Retinal pigment epithelial cell (primary cell): Measurements from ENCODE around the gene BTAF1.
"Not testable (repeated sequence)": the region's sequence is repeated elsewhere in the genome, so short reads cannot be mapped to it uniquely, and the experiment has no call there.

Experiments used
- DNase-seq: peaks from one replicate; pipeline ENCODE4 v3.0.0-alpha.2; 2010; ENCODE audit warnings: low read depth
- H3K4me3 ChIP-seq: 2 replicates; pipeline ENCODE4 v1.5.1; 2011; ENCODE audit warnings: mild to moderate bottlenecking, low read length, control low read depth, moderate library complexity
- CTCF ChIP-seq: conservative IDR thresholded peaks from 2 replicates; pipeline ENCODE4 v1.5.1; 2011; ENCODE audit warnings: low read depth, low read length, control low read depth, inconsistent platforms

BTAF1 gene

GRCh38 chr10:91884536-91884935 lies 39.0 kb upstream of the BTAF1 start:
- no peak for TF ChIP-seq CTCF
- no peak overlapping the region for H3K4me3 ChIP-seq
- DNase-seq = no peak

- H3K4me3 ChIP-seq = no peak overlapping the region
- no peak for TF ChIP-seq CTCF
- no peak for DNase-seq
Observed at GRCh38 chr10:91885362-91886079, 38.0 kb upstream of the BTAF1 start.

GRCh38 chr10:91886954-91887271 lies 36.7 kb upstream of the BTAF1 start:
- H3K4me3 ChIP-seq = peak overlapping the region; percentile 55
- no peak for TF ChIP-seq CTCF
- no peak for DNase-seq

- no peak for TF ChIP-seq CTCF
- peak; percentile 48 for DNase-seq
- peak overlapping the region; percentile 55 for H3K4me3 ChIP-seq
Observed at GRCh38 chr10:91887272-91888076, 36.1 kb upstream of the BTAF1 start.

- H3K4me3 ChIP-seq = no peak overlapping the region
- no peak for TF ChIP-seq CTCF
- DNase-seq = no peak
Observed at GRCh38 chr10:91891125-91892001, 32.2 kb upstream of the BTAF1 start.

GRCh38 chr10:91893051-91893450 lies 30.5 kb upstream of the BTAF1 start:
- TF ChIP-seq CTCF = no peak
- no peak for DNase-seq
- no peak overlapping the region for H3K4me3 ChIP-seq

GRCh38 chr10:91894261-91894685 lies 29.3 kb upstream of the BTAF1 start:
- DNase-seq, H3K4me3 ChIP-seq: not testable (repeated sequence)
